Neural crest cell (in vitro differentiated cells): ENCODE results near the gene PCCA. TPM values are rescaled to one million over a fixed set of nuclear protein-coding genes. Genes with fewer than 3 reads are reported as not detected.

Experiments used
- DNase-seq: peaks from one replicate; pipeline ENCODE4 v3.0.0; 2021; ENCODE audit warnings: low read depth, mixed read lengths, low spot score
- H3K27ac Mint-ChIP-seq: one replicate; pipeline ENCODE4 v1.8.0; 2021; ENCODE audit warnings: mild to moderate bottlenecking, mixed read lengths; ENCODE audit not compliant: unreplicated experiment
- H3K27me3 Mint-ChIP-seq: 2 replicates; pipeline ENCODE4 v1.8.0; 2021; ENCODE audit warnings: low read depth, mild to moderate bottlenecking, mixed read lengths
- H3K36me3 Mint-ChIP-seq: 2 replicates; pipeline ENCODE4 v1.8.0; 2021; ENCODE audit warnings: low read depth, mild to moderate bottlenecking, mixed read lengths
- H3K4me1 Mint-ChIP-seq: 2 replicates; pipeline ENCODE4 v1.8.0; 2021; ENCODE audit warnings: mixed read lengths
- H3K4me3 Mint-ChIP-seq: one replicate; pipeline ENCODE4 v1.8.0; 2021; ENCODE audit warnings: mild to moderate bottlenecking, mixed read lengths
- H3K9me3 Mint-ChIP-seq: 2 replicates; pipeline ENCODE4 v1.8.0; 2021; ENCODE audit warnings: mixed read lengths
- CTCF ChIP-seq: fragments of 200-600 bp; sonication (generic); conservative IDR thresholded peaks from 2 replicates; pipeline ENCODE4 v1.5.0; 2021; ENCODE audit warnings: antibody characterized with exemption, mild to moderate bottlenecking
- total RNA-seq: library from RNA; stranded (reverse); gene quantifications from 2 replicates; pipeline ENCODE4 v1.2.1, GENCODE V29; 2021

The PCCA gene
- total RNA-seq, 1 donor from 2014 or later: 40.6 TPM

- no peaks in the 10 kb centered on the region for H3K27me3 Mint-ChIP-seq
- H3K36me3 Mint-ChIP-seq: peaks cover 11% of the 10 kb centered on the region
- no peaks in the 10 kb centered on the region for H3K9me3 Mint-ChIP-seq
- H3K27ac Mint-ChIP-seq: peak overlapping the region; percentile 45
- peaks cover 30% of the 10 kb centered on the region for H3K4me1 Mint-ChIP-seq
- no peak for TF ChIP-seq CTCF
- no peak overlapping the region for H3K4me3 Mint-ChIP-seq
- no peak for DNase-seq
Measured at GRCh38 chr13:100544866-100545683, 456.2 kb downstream of the PCCA start.

GRCh38 chr13:100545684-100546061 is 456.8 kb downstream of the PCCA start:
- H3K9me3 Mint-ChIP-seq: no peaks in the 10 kb centered on the region
- TF ChIP-seq CTCF: no peak
- no peak overlapping the region for H3K4me3 Mint-ChIP-seq
- H3K4me1 Mint-ChIP-seq: peaks cover 36% of the 10 kb centered on the region
- H3K27ac Mint-ChIP-seq: peak overlapping the region; percentile 43
- no peaks in the 10 kb centered on the region for H3K27me3 Mint-ChIP-seq
- DNase-seq: no peak
- peaks cover 9% of the 10 kb centered on the region for H3K36me3 Mint-ChIP-seq

GRCh38 chr13:100546713-100547405 is 458.0 kb downstream of the PCCA start:
- DNase-seq: no peak

GRCh38 chr13:100547791-100548201 is 458.9 kb downstream of the PCCA start:
- TF ChIP-seq CTCF: no peak
- H3K4me1 Mint-ChIP-seq: peaks cover 36% of the 10 kb centered on the region
- no peaks in the 10 kb centered on the region for H3K9me3 Mint-ChIP-seq
- DNase-seq: no peak
- no peak overlapping the region for H3K4me3 Mint-ChIP-seq
- no peaks in the 10 kb centered on the region for H3K27me3 Mint-ChIP-seq
- H3K27ac Mint-ChIP-seq: no peak overlapping the region
- H3K36me3 Mint-ChIP-seq: peaks cover 5% of the 10 kb centered on the region

More at GRCh38 chr13:100546713-100547405, 458.0 kb downstream of the PCCA start:
- no peak for TF ChIP-seq CTCF
- Mint-ChIP-seq H3K9me3 (no peaks in the 10 kb centered on the region), H3K4me1 (peaks cover 38% of the 10 kb centered on the region), H3K27ac (no peak overlapping the region), H3K4me3 (no peak overlapping the region), H3K36me3 (peaks cover 6% of the 10 kb centered on the region), H3K27me3 (no peaks in the 10 kb centered on the region)

- Mint-ChIP-seq H3K4me1 (peaks cover 28% of the 10 kb centered on the region), H3K36me3 (peaks cover 4% of the 10 kb centered on the region), H3K27ac (no peak overlapping the region), H3K9me3 (no peaks in the 10 kb centered on the region), H3K4me3 (no peak overlapping the region), H3K27me3 (no peaks in the 10 kb centered on the region)
- no peak for TF ChIP-seq CTCF
- DNase-seq: no peak
Measured at GRCh38 chr13:100549316-100549715, 460.4 kb downstream of the PCCA start.
